Measurements from ENCODE around the gene HOXB13.

GRCh38 chr17:48749621-48750553 lies 21.3 kb upstream of the HOXB13 start:
- TF ChIP-seq POLR2A (IDR thresholded peaks at IDR 0.05), result no peak
- TF ChIP-seq, protein P1, sequence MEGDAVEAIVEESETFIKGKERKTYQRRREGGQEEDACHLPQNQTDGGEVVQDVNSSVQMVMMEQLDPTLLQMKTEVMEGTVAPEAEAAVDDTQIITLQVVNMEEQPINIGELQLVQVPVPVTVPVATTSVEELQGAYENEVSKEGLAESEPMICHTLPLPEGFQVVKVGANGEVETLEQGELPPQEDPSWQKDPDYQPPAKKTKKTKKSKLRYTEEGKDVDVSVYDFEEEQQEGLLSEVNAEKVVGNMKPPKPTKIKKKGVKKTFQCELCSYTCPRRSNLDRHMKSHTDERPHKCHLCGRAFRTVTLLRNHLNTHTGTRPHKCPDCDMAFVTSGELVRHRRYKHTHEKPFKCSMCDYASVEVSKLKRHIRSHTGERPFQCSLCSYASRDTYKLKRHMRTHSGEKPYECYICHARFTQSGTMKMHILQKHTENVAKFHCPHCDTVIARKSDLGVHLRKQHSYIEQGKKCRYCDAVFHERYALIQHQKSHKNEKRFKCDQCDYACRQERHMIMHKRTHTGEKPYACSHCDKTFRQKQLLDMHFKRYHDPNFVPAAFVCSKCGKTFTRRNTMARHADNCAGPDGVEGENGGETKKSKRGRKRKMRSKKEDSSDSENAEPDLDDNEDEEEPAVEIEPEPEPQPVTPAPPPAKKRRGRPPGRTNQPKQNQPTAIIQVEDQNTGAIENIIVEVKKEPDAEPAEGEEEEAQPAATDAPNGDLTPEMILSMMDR (IDR thresholded peaks at IDR 0.05 in 4 of 5, conservative IDR thresholded peaks at IDR 0.05 in 1 of 5), result no peak
